Neural crest cell (in vitro differentiated cells): ENCODE data around the gene LCMT1. TPM values are rescaled to one million over a fixed set of nuclear protein-coding genes. Genes with fewer than 3 reads are reported as not detected.
"Not testable (repeated sequence)": the region's sequence is repeated elsewhere in the genome, so short reads cannot be mapped to it uniquely, and the experiment has no call there.

Source experiments
- DNase-seq: peaks from one replicate; pipeline ENCODE4 v3.0.0; 2021; ENCODE audit warnings: low read depth, mixed read lengths, low spot score
- H3K27ac Mint-ChIP-seq: one replicate; pipeline ENCODE4 v1.8.0; 2021; ENCODE audit warnings: mild to moderate bottlenecking, mixed read lengths; ENCODE audit not compliant: unreplicated experiment
- H3K27me3 Mint-ChIP-seq: 2 replicates; pipeline ENCODE4 v1.8.0; 2021; ENCODE audit warnings: low read depth, mild to moderate bottlenecking, mixed read lengths
- H3K36me3 Mint-ChIP-seq: 2 replicates; pipeline ENCODE4 v1.8.0; 2021; ENCODE audit warnings: low read depth, mild to moderate bottlenecking, mixed read lengths
- H3K4me1 Mint-ChIP-seq: 2 replicates; pipeline ENCODE4 v1.8.0; 2021; ENCODE audit warnings: mixed read lengths
- H3K4me3 Mint-ChIP-seq: one replicate; pipeline ENCODE4 v1.8.0; 2021; ENCODE audit warnings: mild to moderate bottlenecking, mixed read lengths
- H3K9me3 Mint-ChIP-seq: 2 replicates; pipeline ENCODE4 v1.8.0; 2021; ENCODE audit warnings: mixed read lengths
- CTCF ChIP-seq: fragments of 200-600 bp; sonication (generic); conservative IDR thresholded peaks from 2 replicates; pipeline ENCODE4 v1.5.0; 2021; ENCODE audit warnings: antibody characterized with exemption, mild to moderate bottlenecking
- total RNA-seq: library from RNA; stranded (reverse); gene quantifications from 2 replicates; pipeline ENCODE4 v1.2.1, GENCODE V29; 2021

LCMT1 gene
- total RNA-seq, 1 donor from 2014 or later: 52.2 TPM

- Mint-ChIP-seq H3K27me3 (no peaks in the 10 kb centered on the region), H3K4me1 (no peaks in the 10 kb centered on the region), H3K27ac (no peak overlapping the region), H3K9me3 (no peaks in the 10 kb centered on the region), H3K36me3 (peaks cover 22% of the 10 kb centered on the region), H3K4me3 (no peak overlapping the region)
- DNase-seq: no peak
- no peak for TF ChIP-seq CTCF
Measured at GRCh38 chr16:25161753-25162367, 50.3 kb downstream of the LCMT1 start.

- H3K9me3 Mint-ChIP-seq: no peaks in the 10 kb centered on the region
- no peak overlapping the region for H3K27ac Mint-ChIP-seq
- DNase-seq: no peak
- TF ChIP-seq CTCF: no peak
- H3K4me1 Mint-ChIP-seq: no peaks in the 10 kb centered on the region
- peaks cover 23% of the 10 kb centered on the region for H3K36me3 Mint-ChIP-seq
- H3K4me3 Mint-ChIP-seq: no peak overlapping the region
- no peaks in the 10 kb centered on the region for H3K27me3 Mint-ChIP-seq
Measured at GRCh38 chr16:25163683-25164082, 52.1 kb downstream of the LCMT1 start.

- no peak for DNase-seq
- no peak for TF ChIP-seq CTCF
- Mint-ChIP-seq H3K9me3 (no peaks in the 10 kb centered on the region), H3K36me3 (peaks cover 32% of the 10 kb centered on the region), H3K27ac (no peak overlapping the region), H3K4me3 (no peak overlapping the region), H3K27me3 (no peaks in the 10 kb centered on the region), H3K4me1 (no peaks in the 10 kb centered on the region)
Measured at GRCh38 chr16:25165284-25165683, 53.7 kb downstream of the LCMT1 start.

GRCh38 chr16:25167920-25168319, 56.4 kb downstream of the LCMT1 start:
- not testable (repeated sequence) for H3K4me1 Mint-ChIP-seq, DNase-seq, H3K27me3 Mint-ChIP-seq, H3K4me3 Mint-ChIP-seq, H3K27ac Mint-ChIP-seq, H3K9me3 Mint-ChIP-seq
- H3K36me3 Mint-ChIP-seq: peaks cover 26% of the 10 kb centered on the region

GRCh38 chr16:25171390-25171789, 59.8 kb downstream of the LCMT1 start:
- H3K36me3 Mint-ChIP-seq: peaks cover 29% of the 10 kb centered on the region
- H3K27ac Mint-ChIP-seq: no peak overlapping the region
- H3K4me1 Mint-ChIP-seq: no peaks in the 10 kb centered on the region
- H3K27me3 Mint-ChIP-seq: no peaks in the 10 kb centered on the region
- H3K9me3 Mint-ChIP-seq: no peaks in the 10 kb centered on the region
- no peak for DNase-seq
- H3K4me3 Mint-ChIP-seq: no peak overlapping the region
- no peak for TF ChIP-seq CTCF

- Mint-ChIP-seq H3K4me3 (no peak overlapping the region), H3K36me3 (peaks cover 24% of the 10 kb centered on the region), H3K9me3 (no peaks in the 10 kb centered on the region), H3K27ac (no peak overlapping the region), H3K27me3 (no peaks in the 10 kb centered on the region), H3K4me1 (no peaks in the 10 kb centered on the region)
- no peak for DNase-seq
- TF ChIP-seq CTCF: no peak
Measured at GRCh38 chr16:25172831-25173230, 61.3 kb downstream of the LCMT1 start.
